NT2/D1 (cell line): ENCODE results near the gene EPB42.

ENCODE experiments used
- DNase-seq: peaks from one replicate; pipeline ENCODE4 v3.0.0-alpha.2; 2011; ENCODE audit warnings: low read depth, low spot score
- H3K27me3 ChIP-seq: 2 replicates; pipeline ENCODE4 v1.6.0; 2011; ENCODE audit warnings: mild to moderate bottlenecking; ENCODE audit not compliant: insufficient read length, insufficient read depth
- H3K36me3 ChIP-seq: 2 replicates; pipeline ENCODE4 v1.6.1; 2011; ENCODE audit warnings: mild to moderate bottlenecking, low read length, mixed read lengths; ENCODE audit not compliant: insufficient read depth, insufficient read length
- H3K4me1 ChIP-seq: 2 replicates; pipeline ENCODE4 v1.5.1; 2011; ENCODE audit not compliant: insufficient read depth, insufficient read length
- H3K4me3 ChIP-seq: 2 replicates; pipeline ENCODE4 v1.5.1; 2011; ENCODE audit warnings: low read depth; ENCODE audit not compliant: insufficient read length
- H3K9ac ChIP-seq: 2 replicates; pipeline ENCODE4 v1.6.0; 2011; ENCODE audit warnings: low read depth; ENCODE audit not compliant: insufficient read length
- H3K9me3 ChIP-seq: 2 replicates; pipeline ENCODE4 v1.5.1; 2011; ENCODE audit warnings: mild to moderate bottlenecking, low read length; ENCODE audit not compliant: insufficient read depth
- SUZ12 ChIP-seq: IDR thresholded peaks from 2 replicates; pipeline ENCODE4 v1.6.1; 2011; ENCODE audit not compliant: insufficient read length, insufficient read depth; ENCODE audit errors: extremely low read depth
- YY1 ChIP-seq: IDR thresholded peaks from 2 replicates; pipeline ENCODE4 v1.6.1; 2011; ENCODE audit not compliant: insufficient read length, insufficient read depth
- ZNF274 ChIP-seq: IDR thresholded peaks from 2 replicates; pipeline ENCODE4 v1.6.1; 2011; ENCODE audit warnings: mild to moderate bottlenecking, low read depth, low read length

Gene EPB42

DNA sequence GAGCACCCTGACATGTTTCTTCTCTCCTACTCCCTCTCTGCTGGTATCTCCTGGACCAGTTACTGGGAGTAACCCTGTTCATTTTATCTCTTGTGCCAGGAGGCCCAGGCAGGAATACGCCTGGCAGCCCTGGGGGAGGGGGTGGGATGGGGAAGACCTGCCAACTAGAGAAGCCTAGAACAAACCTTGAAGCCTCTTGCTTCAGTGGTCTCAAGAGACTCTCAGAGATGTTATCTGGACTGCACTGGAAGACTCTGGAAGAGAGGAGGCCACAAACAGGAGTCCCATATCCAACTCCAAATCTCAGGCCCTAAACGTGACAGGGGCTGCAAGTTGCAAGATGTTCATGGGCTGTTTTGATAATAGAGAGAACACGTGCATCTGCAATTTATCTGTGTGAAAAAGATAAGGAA, at the start of gene EPB42:
EPB42 (minus strand) TSS at position 28 of the 413 bp plus-strand sequence. CDS start 193 bp downstream, outside the sequence.
- TF ChIP-seq SUZ12 = no peak
- Histone ChIP-seq H3K4me3 (no peak within 1 kb of the TSS), H3K4me1 (no peaks in the 10 kb centered on the region), H3K27me3 (no peaks in the 10 kb centered on the region), H3K9ac (no peak within 1 kb of the TSS), H3K9me3 (no peaks in the 10 kb centered on the region), H3K36me3 (no peaks in the 10 kb centered on the region)
- DNase-seq = no peak

DNA sequence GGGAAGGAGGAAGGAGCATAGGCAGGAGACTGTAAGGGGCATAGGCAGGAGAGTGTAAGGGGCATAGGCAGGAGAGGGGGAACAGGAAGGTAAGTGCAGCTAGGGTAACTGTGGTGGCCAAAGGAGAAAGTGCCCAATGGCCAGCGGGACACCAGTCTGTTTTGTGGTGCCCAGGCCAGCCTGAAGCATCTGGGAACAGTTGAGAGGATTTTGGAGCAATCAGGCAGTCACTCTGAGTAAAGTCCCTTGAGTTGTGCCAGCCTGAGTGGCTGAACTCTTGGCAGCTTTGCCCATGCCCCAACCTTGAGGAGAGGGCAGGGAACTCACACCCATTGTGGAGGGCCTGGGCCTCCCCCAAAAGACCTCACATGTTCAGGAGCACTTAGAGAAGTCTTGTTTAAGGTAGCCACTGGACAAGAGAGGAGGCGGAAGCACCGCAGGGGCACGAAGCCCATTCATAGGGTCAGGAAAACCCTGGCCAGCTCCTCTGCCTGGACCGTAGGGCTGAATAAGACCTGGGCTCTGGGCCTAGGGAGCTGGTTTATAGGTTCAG, 49.4 kb upstream of the EPB42 start:
- Histone ChIP-seq H3K4me1 (no peaks in the 10 kb centered on the region), H3K27me3 (no peaks in the 10 kb centered on the region), H3K36me3 (no peaks in the 10 kb centered on the region), H3K9me3 (no peaks in the 10 kb centered on the region), H3K4me3 (no peak overlapping the region), H3K9ac (no peak overlapping the region)
- TF ChIP-seq YY1 (no peak), ZNF274 (no peak), SUZ12 (no peak)
- no peak for DNase-seq

DNA sequence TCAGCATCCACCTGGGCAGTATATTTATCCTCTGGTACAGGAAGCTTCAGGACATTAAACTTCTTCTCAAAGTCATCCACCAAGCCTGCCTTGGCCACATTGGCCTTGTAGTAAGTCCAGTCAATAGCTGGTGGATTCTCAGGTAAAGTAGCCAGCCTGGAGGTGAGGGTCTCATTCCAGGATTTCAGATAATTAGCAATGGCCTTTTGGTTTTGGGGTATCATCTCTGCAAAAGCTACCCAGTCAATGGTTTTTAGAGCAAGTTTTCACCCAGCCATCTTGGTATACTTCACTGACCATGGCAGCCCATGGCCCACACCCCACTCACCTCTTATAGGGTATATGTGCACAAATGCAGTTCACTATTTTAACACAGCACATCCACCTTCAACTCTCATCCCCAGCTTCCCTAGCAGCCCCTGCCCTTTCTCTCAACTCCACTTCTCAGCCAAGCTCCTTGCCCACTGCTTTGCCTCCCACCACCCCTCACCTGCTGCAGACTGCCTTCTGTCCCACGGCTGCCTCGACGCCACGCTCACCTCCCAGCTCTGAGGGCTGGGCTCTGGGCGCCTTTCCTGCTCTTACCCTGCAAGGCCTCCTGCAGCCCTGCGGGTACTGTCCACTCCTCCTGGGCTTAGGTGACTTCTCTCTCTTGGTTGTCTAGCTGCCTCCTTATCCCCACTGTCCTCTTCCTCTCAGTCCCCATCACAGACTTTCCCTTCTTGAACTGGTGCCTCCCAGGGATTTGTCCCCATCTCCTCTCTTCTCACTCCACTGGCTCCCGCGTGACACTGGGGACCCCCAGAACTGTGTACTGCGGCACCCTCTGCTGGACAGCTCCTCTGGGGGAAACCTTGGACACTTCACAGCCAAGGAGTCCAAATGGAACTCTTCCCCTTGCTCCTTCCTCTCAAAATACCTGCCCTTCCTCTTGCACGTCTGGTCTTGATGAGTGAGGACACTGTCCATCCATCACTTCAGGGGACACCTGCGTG, 47.6 kb upstream of the EPB42 start:
- Histone ChIP-seq H3K9ac (no peak overlapping the region), H3K9me3 (no peaks in the 10 kb centered on the region), H3K36me3 (no peaks in the 10 kb centered on the region), H3K4me3 (no peak overlapping the region), H3K27me3 (no peaks in the 10 kb centered on the region), H3K4me1 (no peaks in the 10 kb centered on the region)
- no peak for TF ChIP-seq YY1
- no peak for TF ChIP-seq ZNF274
- no peak for TF ChIP-seq SUZ12
- peak; percentile 1 for DNase-seq

DNA sequence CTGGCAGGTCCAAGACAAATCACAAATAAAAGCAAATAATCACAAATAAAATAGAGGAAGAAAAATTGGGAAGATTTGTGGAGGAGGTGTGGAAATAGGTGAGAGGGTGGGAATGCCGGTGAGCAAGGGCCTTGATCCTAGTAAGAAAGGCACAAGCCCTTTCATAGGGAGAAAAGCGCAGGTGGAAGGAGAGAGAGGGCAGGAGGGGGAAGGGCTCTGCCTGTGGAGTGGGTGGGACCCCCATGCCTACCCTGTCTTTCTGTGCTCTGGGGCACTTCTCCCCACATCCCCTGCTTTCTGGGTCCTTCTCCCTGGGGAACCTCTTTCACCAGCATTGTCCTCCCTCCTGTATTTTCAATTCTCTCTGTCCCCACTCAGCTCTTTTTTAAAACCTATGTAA, 46.6 kb upstream of the EPB42 start:
- TF ChIP-seq SUZ12 = no peak
- no peak for TF ChIP-seq ZNF274
- TF ChIP-seq YY1 = no peak
- H3K36me3 ChIP-seq = no peaks in the 10 kb centered on the region
- no peak overlapping the region for H3K9ac ChIP-seq
- no peaks in the 10 kb centered on the region for H3K9me3 ChIP-seq
- no peaks in the 10 kb centered on the region for H3K4me1 ChIP-seq
- DNase-seq = no peak
- H3K4me3 ChIP-seq = no peak overlapping the region
- no peaks in the 10 kb centered on the region for H3K27me3 ChIP-seq

DNA sequence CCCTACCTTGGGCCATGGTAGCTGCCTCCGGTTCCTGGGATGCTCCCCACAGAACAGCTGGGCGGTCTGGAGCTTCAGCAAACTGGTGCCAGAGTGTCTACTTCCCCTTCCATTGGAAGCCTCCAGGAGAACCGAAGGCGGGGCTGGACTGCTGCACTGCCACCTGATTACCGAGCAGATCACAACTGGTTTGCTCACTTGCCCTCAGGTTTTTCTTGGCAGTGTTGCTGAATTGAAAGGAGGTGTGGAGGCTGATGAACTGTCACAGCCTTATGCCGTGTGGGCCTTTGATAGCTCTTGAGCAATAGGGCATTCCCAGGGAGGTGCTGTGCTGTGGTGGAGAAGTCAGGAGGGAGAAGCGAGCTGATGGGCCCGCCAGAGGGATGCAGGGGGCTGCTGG, 46.0 kb upstream of the EPB42 start, which contains the start of gene TGM5:
TGM5 (minus strand) TSS at position 95 of the 400 bp plus-strand sequence; CDS start at position 16, 79 bp downstream.
- Histone ChIP-seq H3K4me3 (no peak within 1 kb of the TSS), H3K36me3 (no peaks in the 10 kb centered on the region), H3K9ac (no peak within 1 kb of the TSS), H3K4me1 (no peaks in the 10 kb centered on the region), H3K27me3 (no peaks in the 10 kb centered on the region), H3K9me3 (no peaks in the 10 kb centered on the region)
- no peak for DNase-seq
- TF ChIP-seq SUZ12 (no peak), YY1 (no peak), ZNF274 (no peak)

DNA sequence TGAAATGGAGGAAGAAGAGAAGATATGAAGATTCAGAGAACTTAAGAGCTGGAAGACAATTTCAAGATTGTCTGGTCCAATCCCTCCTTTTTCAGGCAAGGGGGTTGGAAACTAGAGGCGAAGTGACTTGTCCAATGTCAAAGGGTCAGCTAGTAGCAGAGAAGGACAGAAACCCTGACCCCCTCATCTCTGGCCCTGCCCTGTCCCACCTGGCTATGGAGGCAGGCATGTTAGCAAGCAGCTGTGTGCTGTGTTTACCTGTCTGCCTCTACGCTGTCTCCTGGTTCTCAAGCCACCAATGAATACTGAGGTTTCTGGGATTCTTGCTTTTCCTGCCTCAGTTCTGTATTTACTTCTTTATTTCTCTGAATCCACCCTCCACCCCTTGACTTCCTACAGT, 45.6 kb upstream of the EPB42 start:
- DNase-seq = no peak
- Histone ChIP-seq H3K27me3 (no peaks in the 10 kb centered on the region), H3K9me3 (no peaks in the 10 kb centered on the region), H3K36me3 (no peaks in the 10 kb centered on the region), H3K4me3 (no peak overlapping the region), H3K9ac (no peak overlapping the region), H3K4me1 (no peaks in the 10 kb centered on the region)
- TF ChIP-seq YY1 (no peak), SUZ12 (no peak), ZNF274 (no peak)

DNA sequence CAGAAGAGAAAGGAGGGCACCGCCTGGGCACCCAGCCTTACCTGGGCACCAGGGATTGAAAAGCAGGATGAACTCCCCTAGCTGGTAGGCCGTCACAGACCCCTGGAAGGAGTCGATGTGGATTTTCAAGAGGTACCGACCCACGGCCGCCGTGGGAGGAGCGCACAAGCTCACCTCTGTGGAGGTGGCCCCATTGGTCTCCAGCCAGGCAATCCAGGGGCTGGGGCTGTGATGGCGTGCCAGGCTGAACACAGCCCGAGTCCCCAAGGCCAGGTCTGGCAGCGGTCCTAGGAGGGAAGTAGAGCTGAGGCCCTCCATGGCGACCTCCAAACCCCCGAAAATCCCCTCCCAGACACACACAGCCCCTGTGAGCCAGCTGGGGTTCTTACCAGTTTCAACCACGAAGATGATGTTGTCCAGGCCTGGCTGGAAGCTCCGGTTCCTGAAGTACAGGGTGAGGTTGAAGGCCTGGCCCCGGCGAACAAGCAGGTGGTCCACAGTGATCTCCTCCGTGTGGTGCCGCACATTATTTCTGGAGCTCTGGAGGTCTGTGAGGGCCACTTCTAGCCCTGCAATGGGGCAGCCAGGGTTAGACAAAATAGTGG, 39.3 kb upstream of the EPB42 start:
- no peak overlapping the region for H3K9ac ChIP-seq
- no peaks in the 10 kb centered on the region for H3K27me3 ChIP-seq
- no peak for DNase-seq
- H3K4me3 ChIP-seq = no peak overlapping the region
- no peaks in the 10 kb centered on the region for H3K9me3 ChIP-seq
- no peak for TF ChIP-seq YY1
- no peak for TF ChIP-seq ZNF274
- TF ChIP-seq SUZ12 = no peak
- no peaks in the 10 kb centered on the region for H3K36me3 ChIP-seq
- H3K4me1 ChIP-seq = no peaks in the 10 kb centered on the region
